HL-60 (cell line): ENCODE measurements around the gene ATF6.

Experiments
- GABPA ChIP-seq: IDR thresholded peaks from 2 replicates; pipeline ENCODE4 v1.6.1; 2012; ENCODE audit warnings: low read depth
- POLR2AphosphoS5 ChIP-seq: IDR thresholded peaks from 2 replicates; pipeline ENCODE4 v1.6.1; 2012; ENCODE audit warnings: low read depth
- SPI1 ChIP-seq: IDR thresholded peaks from 2 replicates; pipeline ENCODE4 v1.6.1; 2012; ENCODE audit warnings: low read depth, mild to moderate bottlenecking, borderline replicate concordance
- TF ChIP-seq, protein P1 (sequence below): IDR thresholded peaks from one replicate; pipeline ENCODE4 v1.5.1; 2011; ENCODE audit warnings: low read length, control low read depth, inconsistent platforms; ENCODE audit not compliant: insufficient read depth
- TF ChIP-seq, protein P2 (sequence below): IDR thresholded peaks from 2 replicates; pipeline ENCODE4 v1.6.1; 2012; ENCODE audit warnings: low read depth; ENCODE audit not compliant: insufficient replicate concordance

GRCh38 chr1:161950377-161950776 lies 184.3 kb downstream of the ATF6 start:
- TF ChIP-seq, protein P1, sequence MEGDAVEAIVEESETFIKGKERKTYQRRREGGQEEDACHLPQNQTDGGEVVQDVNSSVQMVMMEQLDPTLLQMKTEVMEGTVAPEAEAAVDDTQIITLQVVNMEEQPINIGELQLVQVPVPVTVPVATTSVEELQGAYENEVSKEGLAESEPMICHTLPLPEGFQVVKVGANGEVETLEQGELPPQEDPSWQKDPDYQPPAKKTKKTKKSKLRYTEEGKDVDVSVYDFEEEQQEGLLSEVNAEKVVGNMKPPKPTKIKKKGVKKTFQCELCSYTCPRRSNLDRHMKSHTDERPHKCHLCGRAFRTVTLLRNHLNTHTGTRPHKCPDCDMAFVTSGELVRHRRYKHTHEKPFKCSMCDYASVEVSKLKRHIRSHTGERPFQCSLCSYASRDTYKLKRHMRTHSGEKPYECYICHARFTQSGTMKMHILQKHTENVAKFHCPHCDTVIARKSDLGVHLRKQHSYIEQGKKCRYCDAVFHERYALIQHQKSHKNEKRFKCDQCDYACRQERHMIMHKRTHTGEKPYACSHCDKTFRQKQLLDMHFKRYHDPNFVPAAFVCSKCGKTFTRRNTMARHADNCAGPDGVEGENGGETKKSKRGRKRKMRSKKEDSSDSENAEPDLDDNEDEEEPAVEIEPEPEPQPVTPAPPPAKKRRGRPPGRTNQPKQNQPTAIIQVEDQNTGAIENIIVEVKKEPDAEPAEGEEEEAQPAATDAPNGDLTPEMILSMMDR, result no peak
- TF ChIP-seq POLR2AphosphoS5, result no peak
- no peak for TF ChIP-seq GABPA
- TF ChIP-seq, protein P2, sequence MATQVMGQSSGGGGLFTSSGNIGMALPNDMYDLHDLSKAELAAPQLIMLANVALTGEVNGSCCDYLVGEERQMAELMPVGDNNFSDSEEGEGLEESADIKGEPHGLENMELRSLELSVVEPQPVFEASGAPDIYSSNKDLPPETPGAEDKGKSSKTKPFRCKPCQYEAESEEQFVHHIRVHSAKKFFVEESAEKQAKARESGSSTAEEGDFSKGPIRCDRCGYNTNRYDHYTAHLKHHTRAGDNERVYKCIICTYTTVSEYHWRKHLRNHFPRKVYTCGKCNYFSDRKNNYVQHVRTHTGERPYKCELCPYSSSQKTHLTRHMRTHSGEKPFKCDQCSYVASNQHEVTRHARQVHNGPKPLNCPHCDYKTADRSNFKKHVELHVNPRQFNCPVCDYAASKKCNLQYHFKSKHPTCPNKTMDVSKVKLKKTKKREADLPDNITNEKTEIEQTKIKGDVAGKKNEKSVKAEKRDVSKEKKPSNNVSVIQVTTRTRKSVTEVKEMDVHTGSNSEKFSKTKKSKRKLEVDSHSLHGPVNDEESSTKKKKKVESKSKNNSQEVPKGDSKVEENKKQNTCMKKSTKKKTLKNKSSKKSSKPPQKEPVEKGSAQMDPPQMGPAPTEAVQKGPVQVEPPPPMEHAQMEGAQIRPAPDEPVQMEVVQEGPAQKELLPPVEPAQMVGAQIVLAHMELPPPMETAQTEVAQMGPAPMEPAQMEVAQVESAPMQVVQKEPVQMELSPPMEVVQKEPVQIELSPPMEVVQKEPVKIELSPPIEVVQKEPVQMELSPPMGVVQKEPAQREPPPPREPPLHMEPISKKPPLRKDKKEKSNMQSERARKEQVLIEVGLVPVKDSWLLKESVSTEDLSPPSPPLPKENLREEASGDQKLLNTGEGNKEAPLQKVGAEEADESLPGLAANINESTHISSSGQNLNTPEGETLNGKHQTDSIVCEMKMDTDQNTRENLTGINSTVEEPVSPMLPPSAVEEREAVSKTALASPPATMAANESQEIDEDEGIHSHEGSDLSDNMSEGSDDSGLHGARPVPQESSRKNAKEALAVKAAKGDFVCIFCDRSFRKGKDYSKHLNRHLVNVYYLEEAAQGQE, result no peak
- no peak for TF ChIP-seq SPI1
